RKO (cell line): ENCODE data around the gene ZNF436.
A peak's percentile ranks its signal among the peaks of the same experiment; 100 is the strongest.

ENCODE experiments used
- DNase-seq: peaks from one replicate; pipeline ENCODE4 v3.0.0-alpha.2; 2016; ENCODE audit warnings: low spot score

ZNF436 gene

GRCh38 chr1:23366598-23366997, 3.0 kb downstream of the ZNF436 start:
- DNase-seq = peak; percentile 41

- DNase-seq = no peak
Observed at GRCh38 chr1:23366146-23366545, 3.5 kb downstream of the ZNF436 start.

- no peak for DNase-seq
Observed at GRCh38 chr1:23362218-23362713, 7.4 kb downstream of the ZNF436 start.

GRCh38 chr1:23358310-23358875, 11.2 kb downstream of the ZNF436 start:
- DNase-seq = no peak

- no peak for DNase-seq
Observed at GRCh38 chr1:23357138-23357908, 12.3 kb downstream of the ZNF436 start.

- no peak for DNase-seq
Observed at GRCh38 chr1:23356471-23357137, 13.0 kb downstream of the ZNF436 start.

GRCh38 chr1:23354245-23354644, 15.4 kb downstream of the ZNF436 start:
- peak; percentile 20 for DNase-seq

- DNase-seq = no peak
Observed at GRCh38 chr1:23352096-23352695, 17.4 kb downstream of the ZNF436 start.

- DNase-seq = no peak
Observed at GRCh38 chr1:23345920-23346319, 23.7 kb downstream of the ZNF436 start.

GRCh38 chr1:23344987-23345472, 24.6 kb downstream of the ZNF436 start:
- DNase-seq = no peak

- DNase-seq = peak; percentile 100
Observed at GRCh38 chr1:23344111-23344986, 25.3 kb downstream of the ZNF436 start, which contains the start of gene HNRNPR. Gene HNRNPR, minus strand, starts transcription at chr1:23344284. Its CDS starts 3,276 bp downstream, at chr1:23341008.

GRCh38 chr1:23343221-23344110, 26.2 kb downstream of the ZNF436 start:
- DNase-seq = peak; percentile 94

GRCh38 chr1:23341931-23342692, 27.5 kb downstream of the ZNF436 start:
- DNase-seq = peak; percentile 19

- DNase-seq = no peak
Observed at GRCh38 chr1:23339632-23340031, 30.0 kb downstream of the ZNF436 start.

GRCh38 chr1:23337869-23338268, 31.8 kb downstream of the ZNF436 start:
- no peak for DNase-seq

- no peak for DNase-seq
Observed at GRCh38 chr1:23331713-23332112, 37.9 kb downstream of the ZNF436 start.

- no peak for DNase-seq
Observed at GRCh38 chr1:23330846-23331245, 38.8 kb downstream of the ZNF436 start.

- no peak for DNase-seq
Observed at GRCh38 chr1:23325393-23325792, 44.2 kb downstream of the ZNF436 start.

- no peak for DNase-seq
Observed at GRCh38 chr1:23322770-23323169, 46.9 kb downstream of the ZNF436 start.
